Stimulated activated CD8-positive, alpha-beta memory T cell treated with anti-CD3 and anti-CD28 coated beads, Interleukin-4, amount 100 ng/mL, for 24 hours (primary cell): ENCODE data around the gene PARD6B.
"Not testable (repeated sequence)": the region's sequence is repeated elsewhere in the genome, so short reads cannot be mapped to it uniquely, and the experiment has no call there.

Source experiments
- DNase-seq: peaks from one replicate; pipeline ENCODE4 v3.0.0-alpha.2; 2020; ENCODE audit warnings: low read depth

Gene PARD6B

GRCh38 chr20:50746138-50746940 is 15.0 kb downstream of the PARD6B start:
- no peak for DNase-seq

- no peak for DNase-seq
Measured at GRCh38 chr20:50747275-50747674, 15.9 kb downstream of the PARD6B start.

DNA sequence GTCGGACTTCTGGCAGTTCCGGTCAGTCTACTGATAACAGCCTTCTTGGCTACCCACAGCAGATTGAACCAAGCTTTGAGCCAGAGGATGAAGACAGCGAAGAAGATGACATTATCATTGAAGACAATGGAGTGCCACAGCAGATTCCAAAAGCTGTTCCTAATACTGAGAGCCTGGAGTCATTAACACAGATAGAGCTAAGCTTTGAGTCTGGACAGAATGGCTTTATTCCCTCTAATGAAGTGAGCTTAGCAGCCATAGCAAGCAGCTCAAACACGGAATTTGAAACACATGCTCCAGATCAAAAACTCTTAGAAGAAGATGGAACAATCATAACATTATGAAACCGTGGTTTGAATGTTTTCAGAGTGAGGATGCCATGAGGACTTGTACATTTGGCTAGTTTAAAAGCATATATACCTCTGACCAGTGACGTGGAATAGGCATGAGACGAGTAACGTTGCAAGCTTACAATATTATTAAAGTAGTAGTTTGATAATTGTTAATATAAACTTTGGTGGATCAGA is 18.8 kb downstream of the PARD6B start:
- DNase-seq, result no peak

- no peak for DNase-seq
Measured at GRCh38 chr20:50753152-50753551, 21.8 kb downstream of the PARD6B start.

GRCh38 chr20:50754420-50754819 is 23.0 kb downstream of the PARD6B start:
- DNase-seq, result no peak

GRCh38 chr20:50756447-50756846 is 25.1 kb downstream of the PARD6B start:
- no peak for DNase-seq

DNA sequence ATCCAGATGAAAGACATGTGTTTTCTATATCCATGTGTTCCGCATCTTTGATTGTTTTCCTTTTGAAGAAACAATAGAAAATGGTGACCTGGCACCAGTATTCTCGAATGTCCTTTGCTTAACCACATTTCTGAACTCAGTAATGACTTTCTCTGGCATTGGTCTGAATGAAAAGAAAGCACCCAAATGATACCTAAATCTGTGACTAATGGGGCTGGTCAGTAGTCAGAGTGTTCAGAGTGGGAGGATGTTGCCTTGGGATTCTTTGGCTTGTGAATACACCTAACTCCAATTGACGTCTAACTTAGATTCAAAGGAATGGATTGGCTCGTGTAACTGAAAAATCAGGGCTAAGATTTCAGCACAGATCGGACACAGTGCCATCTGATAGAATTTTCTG is 27.1 kb downstream of the PARD6B start:
- no peak for DNase-seq

- no peak for DNase-seq
Measured at GRCh38 chr20:50758992-50759391, 27.6 kb downstream of the PARD6B start.

DNA sequence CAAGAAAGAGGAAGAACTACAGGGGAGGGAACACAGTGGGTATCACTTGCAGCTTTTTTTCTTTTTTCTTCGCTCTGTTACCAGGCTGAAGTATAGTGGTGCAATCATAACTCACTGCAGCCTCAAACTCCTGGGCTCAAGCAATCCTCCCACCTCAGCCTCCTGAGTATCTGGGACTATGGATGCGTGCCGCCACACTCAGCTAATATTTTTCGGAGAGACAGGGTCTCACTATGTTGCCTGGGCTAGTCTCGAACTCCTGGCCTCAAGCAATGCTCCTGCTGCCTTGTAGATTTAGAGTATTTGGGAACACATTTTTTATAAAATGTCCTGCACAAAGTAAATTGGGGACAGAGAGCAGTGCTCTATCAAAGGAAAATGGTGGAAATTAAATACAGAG is 28.3 kb downstream of the PARD6B start:
- DNase-seq, result no peak

DNA sequence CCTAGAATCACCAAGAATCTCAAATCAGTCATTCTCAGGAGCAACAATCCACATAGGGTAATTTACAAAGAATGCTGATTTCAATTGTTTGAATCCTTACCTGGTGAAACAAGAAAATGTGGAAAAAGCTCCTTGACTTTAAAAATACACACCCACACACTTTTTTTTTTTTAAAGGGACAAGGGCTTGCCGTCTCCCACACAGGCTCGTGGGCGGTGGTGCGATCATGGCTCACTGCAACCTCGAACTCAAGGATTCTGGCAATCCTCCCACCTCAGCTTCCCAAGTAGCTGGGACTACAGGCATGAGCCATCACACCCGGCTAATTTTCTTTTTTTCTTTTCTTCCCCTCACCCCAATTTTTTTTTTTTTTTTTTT is 30.7 kb downstream of the PARD6B start:
- DNase-seq, result no peak

- DNase-seq, result no peak
Measured at GRCh38 chr20:50762435-50763220, 31.2 kb downstream of the PARD6B start.

DNA sequence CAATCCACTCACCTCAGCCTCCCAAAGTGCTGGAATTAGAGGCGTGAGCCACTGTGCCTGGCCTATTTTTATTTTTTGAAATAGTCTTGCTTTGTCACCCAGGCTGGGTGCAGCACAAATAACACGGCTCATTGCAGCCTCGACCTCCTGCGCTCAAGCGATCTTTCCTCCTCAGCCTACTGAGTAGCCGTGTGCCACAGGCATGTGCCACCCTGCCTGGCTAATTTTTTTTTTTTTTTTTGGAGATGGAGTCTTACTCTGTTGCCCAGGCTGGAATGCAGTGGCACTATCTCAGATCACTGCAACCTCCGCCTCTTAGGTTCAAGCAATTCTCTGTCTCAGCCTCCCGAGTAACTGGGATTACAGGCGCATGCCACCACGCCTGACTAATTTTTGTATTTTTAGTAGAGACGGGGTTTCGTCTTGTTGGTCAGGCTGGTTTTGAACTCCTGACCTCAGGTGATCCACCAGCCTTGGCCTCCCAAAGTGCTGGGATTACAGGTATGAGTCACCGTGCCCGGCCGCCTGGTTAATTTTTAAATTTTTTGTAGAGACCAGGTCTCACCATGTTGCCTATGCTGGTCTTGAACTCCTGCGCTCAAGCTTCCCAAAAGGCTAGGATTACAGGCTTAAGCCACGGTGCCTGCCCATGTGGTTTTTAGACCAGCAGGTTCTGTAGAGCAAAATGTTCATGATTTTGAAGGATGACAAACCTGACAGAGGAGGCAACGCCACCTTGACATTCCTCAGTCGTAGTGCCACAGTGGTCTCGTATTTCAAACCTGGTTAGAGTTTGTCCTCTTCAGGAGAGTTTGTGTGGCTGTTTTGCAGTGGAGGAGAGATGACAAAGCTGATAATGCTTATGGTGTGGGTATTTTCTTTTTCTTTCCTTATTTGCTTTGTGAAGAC is 32.4 kb downstream of the PARD6B start:
- not testable (repeated sequence) for DNase-seq

GRCh38 chr20:50765251-50765650 is 33.9 kb downstream of the PARD6B start:
- DNase-seq, result not testable (repeated sequence)

DNA sequence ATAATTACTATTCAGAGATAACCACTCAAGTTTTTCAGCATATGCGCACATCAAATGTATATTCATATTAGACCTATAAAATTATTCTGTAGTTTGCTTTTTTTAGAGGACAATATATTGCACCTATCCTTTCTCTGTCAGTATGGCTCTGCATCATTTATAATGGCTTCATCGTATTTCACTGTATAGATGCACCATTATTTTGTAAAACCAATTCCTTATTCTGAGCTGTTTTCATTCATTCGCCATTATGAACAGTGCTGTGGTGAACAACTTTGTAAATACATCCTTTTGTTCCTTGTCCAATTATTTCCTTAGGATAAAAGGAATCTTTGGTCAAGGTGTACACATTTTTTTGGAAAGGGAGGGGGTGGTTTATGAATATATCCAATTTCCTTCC is 34.3 kb downstream of the PARD6B start:
- no peak for DNase-seq

DNA sequence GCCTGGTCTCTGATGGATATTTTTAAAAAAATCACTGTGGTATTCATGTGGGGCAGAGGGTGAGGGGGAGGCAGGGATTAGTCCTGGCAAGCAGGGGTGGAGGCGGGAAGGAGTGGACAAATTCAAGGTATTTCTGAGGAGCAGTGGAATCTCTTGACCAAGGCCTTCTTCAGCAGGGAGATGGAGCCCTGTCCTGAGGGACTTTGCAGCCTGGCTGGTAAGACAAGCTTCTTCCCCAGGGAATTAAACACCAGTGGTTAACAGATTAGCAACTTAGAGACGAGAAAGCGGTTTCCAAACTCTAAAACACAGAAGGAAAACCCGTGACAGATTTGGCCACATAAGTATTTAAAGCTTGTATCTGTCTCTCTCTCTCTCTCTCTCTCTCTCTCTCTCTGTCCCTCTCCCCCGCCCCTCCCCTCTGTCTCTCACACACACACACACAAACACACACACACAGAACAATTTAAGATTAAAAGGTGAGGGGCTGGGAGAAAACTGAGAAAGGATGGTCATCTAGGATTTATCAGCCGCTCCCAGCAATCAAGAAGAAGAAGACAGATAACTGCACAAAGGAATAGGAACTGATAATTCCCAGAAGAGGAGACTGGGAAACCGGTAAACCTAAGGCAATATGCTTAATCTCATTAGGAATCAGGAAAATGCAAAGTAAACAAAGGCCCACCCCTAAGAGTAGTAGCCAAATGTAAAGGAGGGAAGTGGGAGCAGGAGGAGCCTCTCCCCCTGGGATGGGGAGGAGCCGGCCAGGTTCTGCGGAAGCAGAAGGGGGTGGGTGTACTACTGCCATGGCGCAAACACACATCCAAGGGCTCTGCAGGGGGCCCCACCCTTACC is 35.8 kb downstream of the PARD6B start:
- not testable (repeated sequence) for DNase-seq

DNA sequence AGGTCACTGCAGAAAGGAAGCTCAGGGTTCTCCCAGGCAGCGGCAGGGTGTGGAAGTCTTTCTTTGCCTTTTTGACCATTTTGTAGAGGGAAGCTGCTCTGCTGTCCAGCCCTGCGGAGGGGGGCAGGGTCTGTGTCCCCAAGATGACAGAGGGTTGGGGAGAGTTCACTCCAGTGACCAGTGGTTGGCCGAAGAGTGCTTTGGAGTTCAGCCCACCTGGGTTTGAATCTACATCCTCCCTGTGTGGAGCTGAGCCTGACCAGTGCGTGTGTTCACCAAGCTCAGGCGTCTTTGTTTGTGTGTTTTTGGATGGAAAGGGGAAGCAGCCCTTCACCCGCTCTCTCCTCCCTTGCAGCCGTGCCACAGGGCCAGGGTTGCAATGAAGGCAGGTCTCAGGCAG is 37.6 kb downstream of the PARD6B start:
- DNase-seq, result not testable (repeated sequence)

GRCh38 chr20:50769551-50770085 is 38.2 kb downstream of the PARD6B start:
- not testable (repeated sequence) for DNase-seq

- not testable (repeated sequence) for DNase-seq
Measured at GRCh38 chr20:50771419-50772080, 40.2 kb downstream of the PARD6B start.

- DNase-seq, result no peak
Measured at GRCh38 chr20:50772420-50773185, 41.2 kb downstream of the PARD6B start.
